CD4-positive, alpha-beta T cell treated with Interleukin-17A for 1 hour (primary cell): ENCODE results near the gene FAM114A2.
"Not testable (repeated sequence)": the region's sequence is repeated elsewhere in the genome, so short reads cannot be mapped to it uniquely, and the experiment has no call there.

Experiments
- DNase-seq: peaks from one replicate; pipeline ENCODE4 v3.0.0-alpha.2; 2020

FAM114A2 gene

DNA sequence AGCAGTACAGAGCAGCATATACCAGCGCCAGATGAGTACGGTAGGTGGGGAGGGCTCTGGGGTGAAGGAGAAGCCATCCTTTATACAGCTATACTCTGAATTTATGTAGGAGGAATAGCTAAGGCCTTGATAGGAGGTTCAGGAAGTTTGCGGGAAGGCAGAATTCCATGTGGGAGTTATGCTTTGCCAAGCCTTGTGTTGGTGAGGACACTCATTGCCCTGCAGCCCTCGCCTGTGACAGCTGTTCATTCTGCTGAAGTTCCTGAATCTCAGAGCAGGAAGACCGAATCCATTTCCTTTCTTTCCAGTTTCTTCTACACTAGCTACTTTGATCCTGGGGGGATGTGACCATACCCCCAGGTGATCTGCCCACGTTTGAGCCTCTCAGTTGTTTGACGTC is 7.8 kb upstream of the FAM114A2 start:
- no peak for DNase-seq

DNA sequence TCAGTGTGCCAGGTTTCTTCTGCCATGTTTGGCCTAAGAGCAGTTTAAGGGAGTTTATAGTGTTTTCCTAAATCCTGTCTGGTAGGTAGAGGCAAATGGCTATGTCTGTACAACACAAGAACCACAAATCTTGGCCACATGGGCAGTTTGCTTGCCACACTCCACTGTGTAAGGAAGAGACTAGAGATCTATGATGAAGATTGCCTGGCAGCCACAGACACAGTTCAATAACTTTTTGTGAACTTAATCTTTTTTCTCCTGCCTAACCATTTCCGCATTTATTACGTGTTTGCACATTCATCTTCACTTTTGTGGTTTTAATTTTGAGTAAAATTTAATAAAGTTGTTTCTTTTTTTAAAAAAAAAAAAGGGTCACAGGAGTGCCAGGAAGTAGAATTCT is 5.9 kb upstream of the FAM114A2 start:
- DNase-seq = no peak

DNA sequence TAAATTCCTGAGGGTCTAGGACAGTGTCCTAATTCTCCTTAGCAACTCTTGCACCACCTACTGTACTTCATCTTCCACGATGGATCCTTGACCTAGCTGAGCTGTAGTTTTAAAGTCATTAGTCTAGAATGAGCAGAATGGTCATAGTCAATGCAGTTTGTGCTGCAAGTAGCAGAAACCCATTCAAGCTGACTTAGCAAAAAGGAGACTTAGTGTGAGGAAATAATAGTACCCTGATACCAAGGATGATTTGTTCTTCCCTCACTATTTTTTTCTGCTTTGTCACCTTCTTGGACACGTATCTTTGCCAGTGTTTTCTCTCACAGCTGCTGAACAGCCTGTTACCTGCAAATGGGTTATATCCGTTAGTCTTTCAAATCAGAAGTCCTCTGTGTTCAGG is 5.4 kb upstream of the FAM114A2 start:
- no peak for DNase-seq

DNA sequence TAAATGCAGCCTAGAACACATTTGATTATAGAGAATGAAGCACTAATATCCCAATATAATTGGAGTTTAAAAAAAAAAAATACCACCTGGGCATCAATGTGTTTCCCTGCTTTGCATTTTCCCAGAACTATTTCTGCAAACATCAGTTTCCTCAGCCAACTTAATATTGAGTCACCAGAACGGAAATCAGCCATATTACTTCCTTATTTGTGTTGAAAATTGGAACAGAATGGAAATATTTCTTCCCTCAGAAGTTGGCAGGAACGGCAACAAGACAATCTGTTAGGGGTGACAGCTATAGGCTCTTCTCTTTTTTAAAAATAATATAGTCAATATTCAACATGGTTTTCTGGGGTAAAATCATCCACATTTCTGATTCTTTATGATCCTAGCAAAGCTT is 4.1 kb upstream of the FAM114A2 start:
- DNase-seq = no peak

DNA sequence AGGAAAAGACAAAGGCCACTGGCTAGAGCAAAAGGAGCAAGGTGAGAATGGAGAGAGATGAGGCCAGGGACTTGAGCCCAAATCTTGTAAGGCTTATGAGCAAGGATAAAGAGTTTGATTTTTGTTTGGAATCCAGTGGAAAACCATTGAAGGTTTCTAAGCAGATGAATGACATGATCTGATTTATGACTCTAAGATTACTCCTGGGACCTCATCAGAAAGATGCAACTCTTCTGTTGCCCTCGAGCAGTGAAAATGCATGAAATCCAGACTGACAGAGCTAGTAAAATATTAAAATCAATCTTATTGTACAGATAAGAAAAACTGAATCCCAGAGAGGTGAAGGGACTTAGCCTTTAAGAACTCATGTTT is 734 bp upstream of the FAM114A2 start:
- no peak for DNase-seq

DNA sequence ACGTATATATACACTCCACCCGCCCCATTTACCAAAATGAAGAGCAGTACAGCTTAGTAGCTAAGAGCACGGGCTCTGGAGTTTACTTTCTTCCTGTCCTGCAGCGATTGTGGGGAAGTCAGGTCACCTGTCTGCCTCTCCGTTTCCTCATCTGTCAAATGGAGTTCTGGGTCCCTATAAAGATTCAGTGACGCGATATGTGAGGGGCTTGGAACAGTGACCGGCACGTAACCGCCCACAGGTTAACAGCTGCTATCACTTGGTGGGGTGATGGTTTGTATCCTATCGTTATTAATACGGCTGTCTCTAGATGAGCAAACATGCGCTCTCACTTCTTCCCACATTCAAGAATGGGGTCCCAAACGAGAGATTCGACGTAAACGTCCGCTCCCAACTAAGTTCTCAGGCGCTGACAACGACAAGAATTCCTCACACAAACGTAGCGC is 426 bp downstream of the FAM114A2 start:
- peak; percentile 62 for DNase-seq

DNA sequence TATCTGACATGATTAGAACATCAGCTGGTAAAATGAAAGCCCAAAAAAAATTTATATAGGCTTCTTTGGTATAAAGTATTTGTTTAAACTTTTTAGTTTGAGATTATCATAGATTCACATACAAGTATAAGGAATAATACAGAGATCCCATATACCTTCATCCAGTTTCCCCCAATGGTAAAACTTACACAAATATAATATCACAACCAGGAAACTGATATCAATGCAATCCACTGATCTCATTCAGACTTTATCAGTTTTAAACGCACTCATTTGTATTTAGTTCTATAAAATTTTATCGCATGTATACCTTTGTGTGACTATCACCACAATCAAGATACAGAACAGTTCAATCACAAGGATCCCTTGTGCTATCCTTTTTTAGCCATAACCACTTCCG is 3.8 kb downstream of the FAM114A2 start:
- no peak for DNase-seq

DNA sequence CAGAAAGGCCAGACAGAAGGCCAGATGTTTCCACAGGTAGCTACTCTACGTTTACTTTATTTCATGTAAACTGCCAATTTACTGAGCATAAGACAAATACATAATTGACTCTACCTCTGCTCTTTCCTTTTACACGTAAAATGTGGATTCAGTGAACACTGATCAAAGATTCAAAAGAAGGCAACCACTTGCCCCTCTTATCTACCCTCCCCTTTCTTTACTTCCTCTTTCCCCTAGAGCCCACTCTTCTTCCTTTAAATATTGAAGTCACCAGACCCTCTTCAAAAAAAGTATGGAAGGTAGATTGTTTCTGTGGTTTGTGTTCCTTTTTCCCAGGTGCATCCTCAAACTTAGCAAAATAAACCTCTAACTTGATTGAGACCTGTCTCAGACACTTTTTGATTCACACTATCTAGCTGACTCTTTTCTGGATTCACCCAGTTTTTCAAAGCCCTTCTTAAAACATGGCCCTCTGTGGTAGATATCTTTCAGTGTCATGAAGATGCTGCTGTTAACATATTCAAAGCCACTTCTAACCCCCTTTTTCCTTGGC is 6.7 kb downstream of the FAM114A2 start:
- DNase-seq = no peak

DNA sequence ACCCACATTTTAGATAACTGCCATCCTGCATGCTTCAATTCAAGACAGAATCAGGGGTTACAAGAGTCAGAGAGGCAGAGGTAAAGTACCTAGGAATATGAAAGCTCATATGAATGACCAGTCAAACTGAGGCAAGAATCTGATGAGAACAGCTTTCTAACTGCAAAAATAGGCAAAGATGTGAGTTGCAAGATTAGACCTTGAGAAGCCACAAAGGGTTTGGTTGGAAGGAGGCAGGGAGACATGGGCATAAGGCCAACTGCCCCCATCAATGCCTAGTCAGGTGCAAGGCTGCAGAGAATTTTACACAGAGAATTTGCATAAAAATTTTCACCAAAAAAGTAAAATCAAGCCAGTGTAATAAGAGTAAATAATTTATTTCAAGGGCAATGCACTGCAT is 12.8 kb downstream of the FAM114A2 start:
- DNase-seq = no peak

DNA sequence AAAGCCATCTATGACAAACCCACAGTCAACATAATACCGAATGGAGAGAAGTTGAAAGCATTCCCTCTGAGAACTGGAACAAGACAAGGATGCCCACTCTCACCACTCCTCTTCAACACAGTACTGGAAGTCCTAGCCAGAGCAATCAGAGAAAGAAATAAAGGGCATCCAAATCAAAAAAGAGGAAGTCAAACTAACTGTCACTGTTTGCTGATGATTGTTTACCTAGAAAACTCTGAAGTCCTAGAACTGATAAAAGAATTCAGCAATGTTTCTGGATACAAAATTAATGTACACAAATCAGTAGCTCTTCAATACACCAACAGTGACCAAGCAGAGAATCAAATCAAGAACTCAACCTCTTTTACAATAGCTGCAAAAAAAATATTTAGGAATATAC is 19.8 kb downstream of the FAM114A2 start:
- DNase-seq = not testable (repeated sequence)

DNA sequence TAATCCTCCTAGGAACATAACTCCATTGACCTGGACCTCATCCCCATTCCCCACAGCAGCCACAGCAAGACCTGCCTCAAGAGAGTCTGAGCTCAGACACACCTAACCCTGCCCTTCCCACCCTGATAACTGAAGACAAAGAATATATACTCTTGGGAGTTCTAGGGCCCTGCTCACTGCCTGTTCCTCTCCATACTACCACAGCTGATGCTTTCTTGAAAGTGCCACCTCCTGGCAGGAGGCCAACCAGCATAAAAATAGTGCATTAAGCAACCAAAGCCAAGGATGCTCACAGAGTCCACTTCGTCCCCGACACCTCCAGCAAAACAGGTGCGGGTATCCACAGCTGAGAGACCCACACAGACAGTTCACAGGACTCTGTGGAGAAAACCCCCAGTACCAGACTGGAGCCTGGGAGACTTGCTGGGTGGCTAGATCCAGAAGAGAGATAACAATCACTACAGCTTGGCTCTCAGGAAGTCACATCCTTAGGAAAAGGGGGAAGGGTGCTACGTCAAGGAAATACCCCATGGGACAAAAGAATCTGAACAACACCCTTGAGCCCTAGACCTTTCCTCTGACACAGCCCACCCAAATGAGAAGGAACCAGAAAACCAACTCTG is 23.5 kb downstream of the FAM114A2 start:
- no peak for DNase-seq

DNA sequence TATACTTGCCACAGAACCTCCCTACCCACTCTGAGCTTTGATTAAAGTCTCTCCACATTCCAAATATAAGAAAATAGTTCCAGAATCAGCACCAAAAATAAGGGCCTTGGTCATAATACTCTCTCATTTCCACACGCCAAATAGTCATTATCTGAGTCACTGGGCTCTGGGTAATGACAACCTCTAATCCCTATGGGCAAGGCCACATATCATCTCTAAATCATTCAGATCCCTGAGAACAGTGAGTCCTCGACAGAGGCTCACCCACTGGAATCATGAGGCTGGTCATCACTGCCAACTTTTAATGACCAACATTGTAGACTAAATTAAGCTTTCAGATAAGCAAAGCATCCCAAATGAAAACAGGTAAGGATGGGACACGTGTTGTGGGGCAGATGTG is 28.1 kb downstream of the FAM114A2 start:
- no peak for DNase-seq

DNA sequence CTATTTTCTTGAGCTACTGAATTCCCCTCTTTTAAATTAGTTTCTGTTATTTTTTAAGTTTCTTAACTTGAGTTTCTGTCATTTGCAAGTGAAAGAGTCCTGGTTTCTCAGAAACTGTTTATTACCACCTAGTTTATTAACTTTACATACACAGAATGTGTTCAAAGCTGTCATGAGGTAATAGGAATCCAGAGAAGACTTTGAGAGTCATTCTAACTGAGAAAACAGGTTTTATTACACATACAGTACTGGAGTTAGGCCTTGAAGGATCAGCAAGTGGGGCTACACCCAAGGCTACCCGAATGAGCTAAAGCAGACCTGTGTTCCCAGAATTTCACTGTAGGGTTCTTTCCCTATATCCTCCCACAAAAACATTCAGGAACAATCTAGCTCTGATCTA is 33.1 kb downstream of the FAM114A2 start:
- DNase-seq = no peak

DNA sequence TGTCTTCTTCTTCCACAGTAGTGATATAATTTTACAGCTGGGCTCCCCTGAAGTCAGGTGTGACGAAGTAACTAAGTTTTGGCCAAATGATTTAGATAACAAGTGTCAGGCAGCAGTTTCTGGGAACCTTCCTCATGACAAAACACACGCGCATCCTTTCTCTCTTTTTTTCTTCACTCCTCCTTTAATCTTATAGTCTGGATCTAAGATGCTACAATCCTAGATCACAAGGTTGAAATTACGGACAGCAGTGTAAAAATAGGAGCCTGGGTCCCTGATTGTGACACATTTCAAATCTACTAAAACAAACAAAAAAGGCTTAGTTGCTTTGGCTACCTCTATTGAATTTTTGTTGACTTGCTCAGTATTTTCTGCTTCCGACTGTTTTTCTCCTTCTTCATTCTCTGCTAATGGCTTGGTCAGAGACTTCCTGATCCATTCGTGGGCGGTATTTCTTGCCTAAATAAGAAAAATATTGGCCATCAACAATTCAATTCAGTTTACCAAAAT is 36.1 kb downstream of the FAM114A2 start:
- DNase-seq = no peak

DNA sequence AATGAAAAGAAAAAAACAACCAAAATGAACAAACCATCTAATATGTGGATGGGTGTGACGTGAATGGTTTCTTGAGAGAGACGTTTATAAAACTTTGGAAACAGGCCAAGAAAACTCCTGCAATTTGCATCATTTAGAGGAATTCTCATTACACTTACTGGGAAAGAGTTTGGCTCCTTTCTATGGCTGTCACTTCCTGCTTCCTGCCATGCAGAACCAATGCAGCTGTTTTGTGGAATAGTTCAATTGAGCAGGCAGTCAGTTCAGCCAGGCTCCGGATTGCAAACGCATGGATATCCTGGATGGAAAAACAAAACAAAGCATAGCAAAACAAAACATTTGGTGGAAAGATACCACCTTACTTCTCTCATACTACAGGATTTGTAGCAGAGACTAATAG is 36.6 kb downstream of the FAM114A2 start:
- DNase-seq = no peak

DNA sequence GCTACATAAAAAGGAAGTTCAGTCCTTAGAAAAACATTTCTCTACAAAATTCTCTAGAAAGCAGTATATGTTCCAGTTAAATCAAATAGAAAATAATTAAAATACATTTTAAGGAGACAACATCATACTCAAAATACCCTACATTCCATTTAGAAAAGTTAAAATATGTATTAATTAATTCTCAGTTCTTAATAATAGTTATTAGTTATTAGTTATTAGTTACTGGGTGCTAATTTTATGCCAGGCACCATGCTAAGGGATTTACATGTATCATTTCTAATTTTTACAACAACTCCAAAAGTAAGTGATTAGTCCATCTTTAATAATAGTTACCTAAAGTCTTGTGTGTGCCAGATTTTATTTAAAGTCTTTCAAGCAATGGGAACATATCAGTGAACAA is 38.0 kb downstream of the FAM114A2 start:
- no peak for DNase-seq

DNA sequence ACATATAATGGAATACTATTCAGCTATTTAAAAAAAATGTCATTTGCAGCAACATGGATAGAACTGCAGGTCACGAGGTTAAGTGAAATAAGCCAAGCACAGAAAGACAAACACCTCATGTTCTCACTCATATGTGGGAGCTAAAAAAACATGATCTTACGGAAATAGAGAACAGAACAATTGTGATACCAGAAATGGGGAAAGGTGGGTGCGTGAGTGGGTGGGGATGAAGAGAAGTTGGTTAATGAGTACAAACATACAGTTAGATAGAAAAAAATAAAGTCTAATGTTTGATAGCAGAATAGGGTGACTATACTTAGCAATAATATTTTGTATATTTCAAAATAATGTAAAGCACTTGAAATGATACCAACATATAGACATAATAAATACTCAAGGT is 38.7 kb downstream of the FAM114A2 start:
- no peak for DNase-seq

DNA sequence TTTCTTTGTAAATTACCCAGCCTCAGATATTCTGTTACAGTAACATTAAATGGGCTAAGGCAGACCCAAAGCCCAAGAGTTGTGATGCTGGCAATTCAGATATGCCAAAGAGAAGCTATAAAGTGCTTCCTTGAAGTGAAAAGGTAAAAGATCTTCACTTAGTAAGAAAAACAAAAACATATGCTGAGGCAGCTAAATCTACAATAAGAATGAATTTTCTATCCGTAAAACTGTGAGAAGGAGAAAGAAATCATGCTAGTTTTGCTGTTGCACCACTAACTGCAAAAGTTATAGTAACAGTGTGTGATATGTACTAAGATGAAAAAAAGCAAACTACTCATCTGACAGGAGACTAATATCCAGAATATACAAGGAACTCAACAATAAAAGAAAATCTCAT is 39.9 kb downstream of the FAM114A2 start:
- DNase-seq = no peak

DNA sequence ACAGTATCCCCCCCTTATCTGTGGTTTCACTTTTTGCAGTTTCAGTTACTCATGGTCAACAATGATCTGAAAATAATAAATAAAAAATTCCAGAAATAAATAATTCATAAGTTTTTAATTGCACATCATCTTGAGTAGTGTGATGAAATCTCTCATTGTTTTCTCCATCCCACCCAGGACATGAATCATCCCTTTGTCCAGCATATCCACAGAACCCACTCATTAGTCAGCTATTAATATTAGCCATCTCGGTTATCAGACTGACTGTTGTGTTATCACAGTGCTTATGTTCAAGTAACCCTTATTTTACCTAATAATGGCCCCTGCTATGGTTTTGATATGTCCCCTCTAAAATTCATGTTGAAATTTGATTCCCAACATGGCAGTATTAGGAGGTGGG is 40.7 kb downstream of the FAM114A2 start:
- no peak for DNase-seq

DNA sequence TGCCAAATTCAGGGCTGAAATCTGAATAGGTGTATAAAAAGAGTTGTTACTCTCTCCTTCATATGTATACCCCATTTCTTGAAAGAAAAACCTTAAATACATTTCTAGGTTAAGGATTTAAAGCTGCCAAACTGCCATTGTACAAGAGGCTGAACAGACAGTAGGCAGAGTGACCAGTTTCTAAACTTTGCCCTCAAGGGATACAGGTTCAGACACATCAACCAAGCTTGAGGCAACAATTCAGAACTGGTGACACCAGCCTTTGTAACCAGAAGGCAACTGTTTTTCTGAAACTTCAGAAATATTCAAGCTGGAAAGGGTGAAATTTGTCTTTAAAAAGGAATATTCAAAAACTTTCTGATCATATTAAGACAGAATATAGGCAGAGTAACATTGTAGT is 47.5 kb downstream of the FAM114A2 start:
- no peak for DNase-seq

DNA sequence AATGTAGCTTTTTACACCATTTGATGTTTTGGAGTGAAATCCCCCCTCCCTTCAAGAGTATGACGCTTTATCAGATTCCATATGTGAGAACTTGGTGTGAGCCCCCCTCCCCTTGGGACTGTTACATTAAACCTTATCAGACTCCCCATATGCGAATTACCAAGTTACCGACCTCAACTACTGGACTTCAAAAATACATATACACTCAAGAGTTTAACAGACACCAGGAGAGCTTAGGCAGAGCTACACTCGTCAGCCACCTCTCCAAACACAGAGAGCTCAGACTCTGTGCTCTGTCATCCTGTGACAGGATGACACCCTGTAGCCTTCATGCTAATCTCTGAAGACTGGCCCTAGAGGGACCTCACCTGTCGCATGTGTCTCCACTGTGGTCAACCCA is 50.2 kb downstream of the FAM114A2 start:
- DNase-seq = no peak

DNA sequence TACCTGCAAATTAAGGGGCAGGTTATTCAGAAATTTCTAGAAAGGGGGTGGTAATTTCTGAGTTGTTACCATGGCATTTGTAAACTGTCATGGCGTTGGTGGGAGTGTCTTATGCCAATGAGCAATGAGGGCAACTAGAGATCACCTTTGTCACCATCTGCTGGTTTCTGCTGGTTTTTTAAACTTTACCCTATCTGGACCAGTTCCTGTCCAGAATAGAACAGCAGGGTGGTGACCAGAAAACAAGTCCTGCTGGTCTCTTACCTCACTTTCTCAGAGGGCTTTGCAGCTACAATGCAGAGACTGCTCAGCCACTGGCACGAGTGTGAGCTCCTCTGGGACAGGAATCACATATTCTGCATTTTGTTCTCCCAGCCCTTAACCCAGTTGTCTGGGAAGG is 51.4 kb downstream of the FAM114A2 start:
- DNase-seq = no peak

DNA sequence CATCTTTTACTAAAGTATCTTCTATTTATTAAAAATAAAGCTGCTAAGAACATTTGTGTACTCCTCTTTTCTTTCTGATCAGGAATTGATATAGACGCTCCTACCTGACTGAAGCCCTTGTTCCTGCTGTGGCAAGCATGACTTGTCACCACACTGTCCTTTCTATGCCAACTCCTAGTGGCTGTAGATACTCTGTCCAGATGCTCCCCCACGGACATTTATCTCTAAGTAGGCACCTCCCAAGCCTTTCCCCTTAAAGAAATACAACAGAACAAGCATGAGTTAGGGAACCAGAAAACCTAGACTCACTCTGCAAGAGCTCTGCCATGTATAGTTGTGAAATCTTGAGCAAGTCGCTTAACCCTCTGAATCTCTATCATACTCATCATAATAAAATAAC is 53.2 kb downstream of the FAM114A2 start:
- no peak for DNase-seq

DNA sequence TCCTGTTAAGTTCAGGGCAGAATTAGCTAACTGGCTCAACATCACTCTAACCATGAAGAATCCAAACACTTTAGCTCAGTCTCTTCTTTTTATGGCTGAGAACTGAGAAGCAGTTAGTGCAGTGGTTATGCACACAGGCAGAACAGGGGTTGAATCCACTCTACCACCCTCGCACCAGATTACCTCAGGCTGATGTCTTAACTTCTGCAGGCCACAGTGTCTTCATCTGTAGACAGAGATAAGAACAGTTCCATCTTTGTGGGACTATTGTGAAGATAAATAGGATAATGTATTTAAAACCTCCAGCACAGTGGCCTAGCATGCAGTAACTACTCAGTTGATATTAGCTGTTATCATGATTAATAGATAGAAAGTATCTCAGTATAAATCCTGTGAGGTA is 54.8 kb downstream of the FAM114A2 start:
- no peak for DNase-seq

DNA sequence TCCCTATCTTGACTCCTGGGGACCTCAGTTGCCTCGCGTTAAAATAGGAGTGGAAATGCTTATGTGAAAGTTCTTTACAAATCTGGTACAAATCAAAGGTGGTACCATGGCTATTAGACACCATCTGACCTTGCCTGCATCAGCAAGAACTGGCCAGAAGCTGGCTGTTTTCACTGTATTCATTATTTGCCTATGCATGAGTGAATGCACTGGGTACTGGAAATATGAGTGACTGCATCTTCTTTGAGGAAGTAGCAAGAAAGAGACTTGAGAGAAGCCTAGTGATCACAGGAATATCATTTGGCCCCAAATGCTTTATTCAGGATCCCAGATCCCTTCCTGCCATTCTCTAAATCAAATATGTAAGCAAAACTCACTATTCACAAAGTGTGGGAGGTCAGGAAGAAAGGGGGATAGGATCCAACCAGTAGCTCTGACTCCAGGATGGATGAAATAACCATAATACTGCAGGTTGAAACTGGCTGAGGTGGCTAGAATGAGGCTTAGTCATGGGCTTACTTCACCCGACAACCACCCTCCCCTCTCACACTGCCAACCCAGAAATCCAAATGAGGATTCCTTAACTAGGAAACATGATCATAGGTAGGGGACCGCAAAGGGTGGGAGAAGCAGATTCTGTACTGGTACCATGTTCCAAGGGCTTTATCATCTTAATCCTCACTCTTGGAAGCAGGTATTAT is 56.7 kb downstream of the FAM114A2 start:
- DNase-seq = no peak
